Subcutaneous adipose tissue (tissue), 4 donors: ENCODE results near the gene NLRP5. TPM values are rescaled to one million over a fixed set of nuclear protein-coding genes. Genes with fewer than 3 reads are reported as not detected.

Experiments used
- small RNA-seq: library from RNA; depleted of rRNA; stranded (forward); fragments of <200 nt; gene quantifications from one replicate; pipeline ENCODE3, GENCODE V24; 2016
- total RNA-seq, 4 donors: library from RNA; depleted of rRNA; stranded (reverse); fragments of >200 nt; gene quantifications; one replicate each; pipeline ENCODE4 v1.1.0, GENCODE V29; 2016
- TF ChIP-seq, protein P1 (sequence below): fragments of 450-650 bp; IDR thresholded peaks from one replicate; pipeline ENCODE4 v1.5.1; 2016; ENCODE audit warnings: low read depth, mild to moderate bottlenecking, control low read depth, antibody characterized with exemption, moderate library complexity

The NLRP5 gene
- total RNA-seq, 4 donors from 2014 or later, result not detected

DNA sequence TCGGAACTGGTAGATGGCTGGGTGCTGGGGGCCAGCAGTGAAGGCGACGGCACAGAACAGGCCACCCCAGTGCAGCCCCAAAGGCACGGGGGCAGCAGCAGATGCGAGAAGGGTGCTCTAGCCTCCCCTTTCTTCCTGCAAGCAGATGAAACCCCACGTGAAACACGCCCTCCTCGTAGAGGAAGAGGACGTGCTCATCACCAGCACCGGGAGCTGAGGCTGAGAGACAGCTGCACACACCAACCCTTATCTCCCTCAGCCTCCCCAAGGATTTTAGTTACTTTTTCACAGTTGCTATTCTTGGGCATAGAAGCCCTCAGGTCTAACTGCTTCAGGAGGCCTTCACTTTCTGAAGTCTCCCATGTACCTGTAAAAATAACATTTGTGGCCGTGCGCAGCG is 122.7 kb downstream of the NLRP5 start:
- TF ChIP-seq, protein P1, sequence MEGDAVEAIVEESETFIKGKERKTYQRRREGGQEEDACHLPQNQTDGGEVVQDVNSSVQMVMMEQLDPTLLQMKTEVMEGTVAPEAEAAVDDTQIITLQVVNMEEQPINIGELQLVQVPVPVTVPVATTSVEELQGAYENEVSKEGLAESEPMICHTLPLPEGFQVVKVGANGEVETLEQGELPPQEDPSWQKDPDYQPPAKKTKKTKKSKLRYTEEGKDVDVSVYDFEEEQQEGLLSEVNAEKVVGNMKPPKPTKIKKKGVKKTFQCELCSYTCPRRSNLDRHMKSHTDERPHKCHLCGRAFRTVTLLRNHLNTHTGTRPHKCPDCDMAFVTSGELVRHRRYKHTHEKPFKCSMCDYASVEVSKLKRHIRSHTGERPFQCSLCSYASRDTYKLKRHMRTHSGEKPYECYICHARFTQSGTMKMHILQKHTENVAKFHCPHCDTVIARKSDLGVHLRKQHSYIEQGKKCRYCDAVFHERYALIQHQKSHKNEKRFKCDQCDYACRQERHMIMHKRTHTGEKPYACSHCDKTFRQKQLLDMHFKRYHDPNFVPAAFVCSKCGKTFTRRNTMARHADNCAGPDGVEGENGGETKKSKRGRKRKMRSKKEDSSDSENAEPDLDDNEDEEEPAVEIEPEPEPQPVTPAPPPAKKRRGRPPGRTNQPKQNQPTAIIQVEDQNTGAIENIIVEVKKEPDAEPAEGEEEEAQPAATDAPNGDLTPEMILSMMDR, result no peak

DNA sequence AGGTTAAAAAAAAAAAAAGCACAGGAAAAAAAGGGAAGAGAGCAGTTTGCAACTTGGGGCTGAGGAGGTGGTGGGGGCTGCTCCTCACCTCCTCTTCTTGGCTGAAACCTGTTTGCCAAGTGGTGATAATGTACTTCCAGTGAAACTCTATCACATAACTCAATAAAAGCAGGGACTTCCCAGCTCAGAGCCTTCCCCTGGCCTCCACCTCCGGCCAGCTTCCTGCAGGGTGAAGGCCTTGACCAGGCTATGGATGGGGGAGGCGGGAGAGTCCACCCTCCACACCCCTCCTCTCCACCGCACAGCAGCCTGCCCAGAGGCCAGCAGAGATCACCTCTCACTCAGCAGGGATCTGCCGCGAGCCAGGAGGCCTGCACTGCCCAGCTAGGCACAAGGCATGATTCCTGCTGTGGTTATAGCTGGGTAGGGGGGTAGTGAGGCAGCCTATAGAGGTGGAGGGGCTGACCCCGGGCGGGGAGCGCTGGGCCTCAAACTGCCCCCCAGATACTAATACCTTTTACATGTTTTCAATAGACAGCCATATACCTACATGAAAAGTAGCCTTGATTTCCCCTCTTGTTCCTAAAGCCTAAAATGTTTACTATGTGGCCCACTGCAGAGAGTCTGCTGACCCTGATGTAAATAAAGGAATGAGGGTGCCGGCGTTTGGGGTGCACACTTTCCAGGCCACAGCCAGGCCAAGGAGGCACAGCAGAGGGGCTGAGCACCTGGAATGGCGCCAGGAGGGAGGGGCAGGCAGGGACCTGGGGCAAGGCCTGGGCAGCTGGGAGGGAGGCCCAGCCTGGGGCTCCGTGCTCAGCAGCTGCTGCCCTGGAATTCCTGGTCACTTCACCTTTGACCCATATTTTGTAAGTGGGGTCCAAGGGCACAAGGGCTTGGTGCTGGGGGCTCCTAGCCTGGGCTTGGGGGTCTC is 124.2 kb downstream of the NLRP5 start:
- TF ChIP-seq, protein P1, result no peak

Small RNA genes within 50 kb of the gene (small RNA-seq; reads per million reads assigned to genes)
- gene RF00019, result 0.49 reads per million

Other genes with a start within 250 kb of the NLRP5 start
- gene NLRP9, start 248.4 kb upstream of the NLRP5 start, total RNA-seq, result not detected
- gene RFPL4A, start 227.7 kb upstream of the NLRP5 start, total RNA-seq, result not detected
- not detected for gene RFPL4AL1, start 217.7 kb upstream of the NLRP5 start, total RNA-seq
- gene NLRP11, start 154.8 kb upstream of the NLRP5 start, total RNA-seq, result not detected
- not detected for gene NLRP4, start 150.2 kb upstream of the NLRP5 start, total RNA-seq
- not detected for gene NLRP13, start 54.4 kb upstream of the NLRP5 start, total RNA-seq
- gene NLRP8, start 38.9 kb upstream of the NLRP5 start, total RNA-seq, result not detected
- 10 to 100 TPM in 1 of 4 donors, 1 to 10 TPM in 3; 3.6 to 11.7 (median 5.7) TPM for gene ZNF787, start 134.5 kb downstream of the NLRP5 start, total RNA-seq
- gene ZNF444, start 154.5 kb downstream of the NLRP5 start, total RNA-seq, result 10 to 100 TPM in 2 of 4 donors, 1 to 10 TPM in 2; 5.4 to 35.6 (median 11.3) TPM
- gene GALP, start 189.2 kb downstream of the NLRP5 start, total RNA-seq, result not detected
- not detected for gene ZSCAN5B, start 211.0 kb downstream of the NLRP5 start, total RNA-seq
- not detected for gene ZSCAN5C, start 215.5 kb downstream of the NLRP5 start, total RNA-seq